ENCODE data around the gene ETFA.

The ETFA gene

DNA sequence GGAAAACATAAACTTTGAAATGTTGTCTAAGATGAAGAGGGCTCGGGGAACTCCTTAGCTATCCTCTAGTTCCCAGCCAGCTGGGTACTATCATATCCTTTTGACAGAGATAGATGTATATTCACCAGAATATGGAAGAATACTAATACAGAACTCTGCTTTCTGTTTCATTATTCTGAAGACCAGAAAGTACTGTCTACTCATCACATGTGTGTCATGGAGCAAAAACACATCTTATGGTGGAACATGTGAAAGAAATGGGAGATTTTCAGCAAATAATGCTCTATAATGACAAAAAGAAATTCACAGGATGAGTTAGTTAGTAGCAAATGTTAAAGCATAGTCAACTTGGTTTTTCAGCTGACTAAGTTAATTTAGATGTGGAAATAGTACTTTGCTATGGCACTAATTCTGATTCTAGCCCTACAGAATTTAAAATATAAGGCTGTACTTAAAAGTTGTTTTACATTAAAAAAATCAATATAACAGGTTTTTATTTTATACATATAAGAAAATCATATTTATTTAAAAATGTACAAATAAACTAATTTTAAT, 41.8 kb upstream of the ETFA start:
- H3K4me3 ChIP-seq (ENCODE audit: low read depth, low read length): no peak overlapping the region
- ChIA-PET CTCF (no interaction called here), POLR2A (no interaction called here)
- TF ChIP-seq, protein P1, sequence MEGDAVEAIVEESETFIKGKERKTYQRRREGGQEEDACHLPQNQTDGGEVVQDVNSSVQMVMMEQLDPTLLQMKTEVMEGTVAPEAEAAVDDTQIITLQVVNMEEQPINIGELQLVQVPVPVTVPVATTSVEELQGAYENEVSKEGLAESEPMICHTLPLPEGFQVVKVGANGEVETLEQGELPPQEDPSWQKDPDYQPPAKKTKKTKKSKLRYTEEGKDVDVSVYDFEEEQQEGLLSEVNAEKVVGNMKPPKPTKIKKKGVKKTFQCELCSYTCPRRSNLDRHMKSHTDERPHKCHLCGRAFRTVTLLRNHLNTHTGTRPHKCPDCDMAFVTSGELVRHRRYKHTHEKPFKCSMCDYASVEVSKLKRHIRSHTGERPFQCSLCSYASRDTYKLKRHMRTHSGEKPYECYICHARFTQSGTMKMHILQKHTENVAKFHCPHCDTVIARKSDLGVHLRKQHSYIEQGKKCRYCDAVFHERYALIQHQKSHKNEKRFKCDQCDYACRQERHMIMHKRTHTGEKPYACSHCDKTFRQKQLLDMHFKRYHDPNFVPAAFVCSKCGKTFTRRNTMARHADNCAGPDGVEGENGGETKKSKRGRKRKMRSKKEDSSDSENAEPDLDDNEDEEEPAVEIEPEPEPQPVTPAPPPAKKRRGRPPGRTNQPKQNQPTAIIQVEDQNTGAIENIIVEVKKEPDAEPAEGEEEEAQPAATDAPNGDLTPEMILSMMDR (IDR thresholded peaks at IDR 0.05; ENCODE audit: insufficient read depth, low read length, missing control alignments): no peak
- no peak for DNase-seq (ENCODE audit: low read depth, low spot score)

DNA sequence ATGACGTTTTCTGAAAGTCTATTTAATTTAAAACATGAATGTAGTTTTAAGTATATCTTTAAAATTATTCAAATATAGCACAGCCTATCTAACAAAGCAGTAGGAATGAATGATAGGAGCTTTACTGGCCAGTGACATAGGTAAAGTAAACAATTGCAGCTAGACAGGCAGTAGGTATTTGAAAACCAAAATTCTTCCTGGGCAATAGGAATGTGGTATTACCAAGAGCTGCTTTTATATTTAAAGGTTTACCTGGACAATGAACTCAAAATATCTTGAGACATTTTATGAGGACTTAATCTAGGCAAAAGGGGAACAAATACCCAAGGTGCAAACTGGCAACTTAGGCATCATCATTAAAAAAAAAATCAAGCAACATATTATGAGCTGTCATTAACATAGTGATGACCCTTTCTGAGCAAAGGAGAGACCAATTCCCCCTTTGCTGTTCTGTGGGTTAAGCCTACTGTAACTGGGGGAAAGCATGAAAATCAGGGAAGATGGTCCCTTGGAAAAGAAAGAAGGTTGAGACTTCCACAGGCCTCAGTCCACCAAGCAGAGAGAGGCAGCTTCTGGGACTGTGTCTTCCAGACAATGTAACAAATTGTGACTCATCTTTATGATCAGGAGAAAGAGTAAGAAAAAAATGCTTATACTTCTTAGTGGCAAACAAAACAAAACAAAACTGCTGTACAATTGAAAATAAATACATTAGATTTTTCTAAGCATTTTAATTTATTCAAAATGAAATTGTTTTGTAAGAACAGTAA, 38.2 kb upstream of the ETFA start:
- DNase-seq (ENCODE audit: low read depth, low spot score): no peak
- ChIA-PET CTCF (interaction anchor here (1.4 to 1.6 kb wide), 2 partner anchors 20 to 199 kb away, joined by 3 to 5 read pairs; no protein-coding TSS in a partner anchor), POLR2A (no interaction called here)
- H3K4me3 ChIP-seq (ENCODE audit: low read depth, low read length): no peak overlapping the region
- TF ChIP-seq, protein P1 (IDR thresholded peaks at IDR 0.05; ENCODE audit: insufficient read depth, low read length, missing control alignments): no peak

DNA sequence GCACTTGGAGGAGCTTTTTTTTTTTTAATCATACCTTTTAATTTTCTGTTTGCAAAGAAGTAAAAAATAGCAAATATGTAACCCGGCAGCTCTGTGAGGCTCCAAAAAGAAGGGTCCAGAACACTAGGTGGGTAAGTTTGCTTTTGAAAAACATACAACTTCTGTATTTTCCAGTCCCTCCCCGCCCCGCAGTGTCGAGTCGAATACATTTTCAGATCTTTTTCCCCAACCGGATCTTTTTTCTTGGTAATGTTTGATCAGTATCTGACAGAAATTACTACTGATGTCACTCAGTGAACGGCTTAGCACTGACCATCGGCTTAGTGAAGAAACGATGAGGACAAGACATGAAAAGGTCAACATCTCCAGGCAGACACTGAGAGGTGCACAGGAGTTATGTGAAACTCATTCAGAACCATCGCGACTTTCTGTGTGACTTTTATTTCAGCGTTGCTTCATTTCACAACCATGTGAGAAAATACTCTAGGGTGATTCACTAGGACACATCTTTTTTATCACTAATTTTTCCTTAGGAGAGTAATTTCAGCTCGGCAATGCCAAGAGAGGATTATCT, 36.3 kb upstream of the ETFA start:
- no peak overlapping the region for H3K4me3 ChIP-seq (ENCODE audit: low read depth, low read length)
- no peak for DNase-seq (ENCODE audit: low read depth, low spot score)
- ChIA-PET POLR2A (interaction anchor here (3.1 kb wide), 1 partner anchor 11 kb away, joined by 16 read pairs; the partner anchor contains the start of gene ISL2), CTCF (interaction anchor here (1.0 to 2.3 kb wide), 2 partner anchors 10 to 17 kb away, joined by 4 to 8 read pairs; no protein-coding TSS in a partner anchor)
- TF ChIP-seq, protein P1 (IDR thresholded peaks at IDR 0.05; ENCODE audit: insufficient read depth, low read length, missing control alignments): no peak

DNA sequence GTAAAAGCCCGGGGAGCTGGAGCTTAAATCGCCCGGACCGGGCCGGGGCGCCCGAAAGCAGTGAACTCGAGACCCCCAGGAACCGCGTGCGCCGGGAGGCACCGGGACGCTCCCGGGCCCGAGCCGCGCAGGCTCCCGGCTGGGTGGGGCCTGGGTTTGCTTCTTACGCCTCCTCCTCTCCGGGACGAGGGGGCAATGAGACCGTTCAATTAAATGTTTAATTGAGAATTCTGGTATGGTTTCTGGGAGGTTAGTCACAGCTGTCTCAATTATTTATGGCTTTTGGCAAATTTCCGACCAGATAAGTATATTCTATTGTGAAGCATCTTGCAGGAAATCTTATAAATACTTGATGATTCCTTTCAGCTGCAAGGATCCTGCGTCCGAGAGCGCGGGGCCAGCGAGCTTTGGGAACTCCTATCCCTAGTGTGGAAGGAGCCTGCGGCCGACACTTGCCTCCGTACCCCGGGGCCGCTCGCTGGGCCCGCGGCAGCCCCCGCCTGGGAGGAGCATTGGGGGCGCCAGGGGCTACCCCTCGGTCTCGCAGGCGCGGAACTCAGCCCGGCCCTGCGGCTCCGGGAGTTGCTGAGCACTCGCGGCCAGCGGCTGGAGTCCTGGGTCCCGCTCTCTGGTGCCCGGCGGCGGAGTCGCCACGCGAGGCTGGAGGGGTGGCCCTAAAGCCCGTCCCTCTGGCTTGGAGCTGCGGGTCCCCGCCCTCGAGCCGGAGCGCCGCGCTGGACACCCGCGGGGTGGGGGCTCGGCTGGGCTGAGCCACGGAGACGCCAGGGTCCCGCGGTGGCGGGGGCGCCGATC, 35.6 kb upstream of the ETFA start:
- ChIA-PET CTCF (interaction anchor here (0.8 to 3.1 kb wide), 5 partner anchors 8 to 156 kb away, joined by 3 to 8 read pairs (median 5); no protein-coding TSS in a partner anchor), POLR2A (interaction anchor here (3.1 kb wide), 1 partner anchor 11 kb away, joined by 16 read pairs; the partner anchor contains the start of gene ISL2)
- no peak for DNase-seq (ENCODE audit: low read depth, low spot score)
- TF ChIP-seq, protein P1 (IDR thresholded peaks at IDR 0.05; ENCODE audit: insufficient read depth, low read length, missing control alignments): no peak
- H3K4me3 ChIP-seq (ENCODE audit: low read depth, low read length): peak overlapping the region; percentile 47

DNA sequence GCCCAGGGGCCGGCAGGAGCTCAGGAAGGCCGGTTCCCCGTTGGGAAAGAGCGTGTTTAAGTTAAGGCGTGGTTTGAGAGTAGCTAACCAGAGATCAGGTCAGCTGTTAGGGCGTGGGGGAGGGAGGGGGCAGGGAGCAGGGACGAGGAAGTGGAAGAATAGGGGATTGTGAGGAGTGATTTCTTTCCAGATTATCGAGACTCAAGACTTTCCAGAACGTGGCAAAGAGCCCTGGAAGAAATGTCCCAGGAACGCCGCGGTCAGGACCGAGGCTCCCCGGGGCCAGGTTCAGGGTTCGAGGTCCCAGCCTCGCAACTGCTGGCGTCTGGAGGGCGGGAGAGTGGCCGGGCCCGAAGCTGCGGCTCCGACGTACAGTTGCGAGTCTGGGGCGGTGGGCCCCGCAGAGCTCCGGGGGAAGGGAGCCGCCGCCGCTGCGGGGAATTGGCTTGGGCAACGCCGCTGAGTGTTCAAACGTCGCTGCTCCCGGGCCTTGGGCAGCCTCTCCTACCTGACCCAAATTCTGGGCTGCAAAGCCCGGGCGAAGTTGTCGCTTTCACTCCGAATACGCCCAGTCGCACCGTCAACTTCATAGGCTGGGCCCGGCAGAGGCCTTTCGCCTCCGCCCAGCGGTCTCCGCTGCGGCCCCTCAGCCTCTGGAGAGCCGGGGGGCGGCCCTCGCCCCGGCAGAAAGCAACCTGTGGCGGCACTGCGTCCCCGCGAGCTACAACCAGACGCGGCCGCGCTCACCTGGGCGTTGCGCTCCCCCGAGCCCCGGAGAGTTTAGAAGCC, 34.8 kb upstream of the ETFA start:
- ChIA-PET CTCF (interaction anchor here (0.8 to 3.1 kb wide), 4 partner anchors 9 to 155 kb away, joined by 3 to 8 read pairs (median 6); no protein-coding TSS in a partner anchor), POLR2A (interaction anchor here (3.1 kb wide), 1 partner anchor 10 kb away, joined by 16 read pairs; the partner anchor contains the start of gene ISL2)
- H3K4me3 ChIP-seq (ENCODE audit: low read depth, low read length): peak overlapping the region; percentile 47
- TF ChIP-seq, protein P1 (IDR thresholded peaks at IDR 0.05; ENCODE audit: insufficient read depth, low read length, missing control alignments): no peak
- DNase-seq (ENCODE audit: low read depth, low spot score): no peak
